ENCODE measurements around the gene SLC16A10.
"Not testable (repeated sequence)": the region's sequence is repeated elsewhere in the genome, so short reads cannot be mapped to it uniquely, and the experiment has no call there.

The SLC16A10 gene

GRCh38 chr6:111185954-111186353 is 98.7 kb downstream of the SLC16A10 start:
- no peak for DNase-seq (ENCODE audit: low read depth in 2 of 2)

DNA sequence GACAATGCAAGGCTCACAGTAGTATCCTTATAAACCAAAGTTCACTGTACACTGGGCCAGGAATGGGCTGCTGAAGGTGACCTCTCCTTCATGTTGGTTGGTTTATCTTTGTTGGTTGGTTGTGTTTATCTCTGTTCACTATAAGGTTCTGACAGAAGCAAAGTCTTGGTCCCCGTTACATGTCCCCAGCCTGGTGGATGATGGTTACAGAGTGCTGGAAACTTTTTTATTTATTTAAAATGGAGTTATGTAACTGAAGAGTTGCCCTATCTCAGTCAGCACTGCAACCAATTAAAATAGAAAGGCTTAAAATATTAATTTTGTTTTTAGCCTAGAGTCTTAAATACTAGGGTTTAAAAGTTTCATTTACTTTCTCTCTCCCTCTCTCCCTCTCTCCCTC is 100.6 kb downstream of the SLC16A10 start:
- DNase-seq (ENCODE audit: low read depth in 2 of 2): no peak

- DNase-seq (ENCODE audit: low read depth in 2 of 2): not testable (repeated sequence)
Observed at GRCh38 chr6:111189666-111190210, 102.4 kb downstream of the SLC16A10 start.

DNA sequence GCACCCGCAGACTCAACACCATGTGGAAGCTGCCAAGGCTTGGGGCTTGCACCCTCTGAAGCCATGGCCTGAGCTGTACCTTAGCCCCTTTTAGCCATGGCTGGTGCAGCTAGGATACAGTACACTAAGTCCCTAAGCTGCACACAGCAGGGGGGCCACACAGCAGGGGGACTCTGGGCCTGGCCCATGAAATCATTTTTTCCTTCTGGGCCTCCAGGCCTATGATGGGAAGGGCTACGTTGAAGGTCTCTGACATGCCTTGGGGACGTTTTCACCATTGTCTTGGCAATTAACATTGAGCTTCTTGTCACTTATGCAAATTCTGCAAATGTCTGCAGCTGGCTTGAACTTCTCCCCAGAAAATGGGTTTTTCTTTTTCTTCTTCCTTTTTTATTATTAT is 103.3 kb downstream of the SLC16A10 start:
- DNase-seq (ENCODE audit: low read depth in 2 of 2): no peak

- not testable (repeated sequence) for DNase-seq (ENCODE audit: low read depth in 2 of 2)
Observed at GRCh38 chr6:111191136-111191535, 103.8 kb downstream of the SLC16A10 start.

- no peak for DNase-seq (ENCODE audit: low read depth in 2 of 2)
Observed at GRCh38 chr6:111192911-111193555, 105.7 kb downstream of the SLC16A10 start.

DNA sequence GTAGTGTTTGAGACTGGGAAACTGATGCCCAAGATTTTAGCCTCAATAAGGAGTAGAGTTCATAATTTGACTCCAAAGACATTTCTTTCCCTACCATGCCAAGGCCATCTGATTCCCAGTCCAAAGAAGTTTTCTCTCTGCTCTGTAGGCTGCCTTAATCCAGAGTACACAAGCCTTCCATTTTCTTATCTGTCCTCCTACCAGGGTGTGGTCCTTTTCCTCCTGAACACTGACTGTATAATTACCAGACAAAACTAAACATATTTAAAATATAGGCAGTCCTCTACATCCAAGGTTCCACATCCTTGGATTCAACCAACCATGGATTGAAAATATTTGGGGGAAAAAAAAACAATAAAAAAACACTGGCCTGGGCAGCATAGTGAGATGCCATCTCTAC is 108.4 kb downstream of the SLC16A10 start:
- DNase-seq (ENCODE audit: low read depth in 2 of 2): no peak

- DNase-seq (ENCODE audit: low read depth in 2 of 2): no peak
Observed at GRCh38 chr6:111198841-111199240, 111.5 kb downstream of the SLC16A10 start.

- no peak for DNase-seq (ENCODE audit: low read depth in 2 of 2)
Observed at GRCh38 chr6:111199935-111200334, 112.6 kb downstream of the SLC16A10 start.

GRCh38 chr6:111200350-111201243 is 113.3 kb downstream of the SLC16A10 start:
- no peak for DNase-seq (ENCODE audit: low read depth in 2 of 2)

- DNase-seq (ENCODE audit: low read depth in 2 of 2): no peak
Observed at GRCh38 chr6:111201244-111201554, 113.9 kb downstream of the SLC16A10 start.

GRCh38 chr6:111201764-111202163 is 114.5 kb downstream of the SLC16A10 start:
- DNase-seq (ENCODE audit: low read depth in 2 of 2): no peak

GRCh38 chr6:111203539-111203938 is 116.2 kb downstream of the SLC16A10 start:
- not testable (repeated sequence) for DNase-seq (ENCODE audit: low read depth in 2 of 2)

- no peak for DNase-seq (ENCODE audit: low read depth in 2 of 2)
Observed at GRCh38 chr6:111204305-111204704, 117.0 kb downstream of the SLC16A10 start.

GRCh38 chr6:111204881-111205280 is 117.6 kb downstream of the SLC16A10 start:
- no peak for DNase-seq (ENCODE audit: low read depth in 2 of 2)

- no peak for DNase-seq (ENCODE audit: low read depth in 2 of 2)
Observed at GRCh38 chr6:111205502-111205901, 118.2 kb downstream of the SLC16A10 start.

GRCh38 chr6:111207141-111207858 is 120.0 kb downstream of the SLC16A10 start:
- DNase-seq (ENCODE audit: low read depth in 2 of 2): no peak

- DNase-seq (ENCODE audit: low read depth in 2 of 2): no peak
Observed at GRCh38 chr6:111208933-111209332, 121.6 kb downstream of the SLC16A10 start.

GRCh38 chr6:111210194-111210728 is 123.0 kb downstream of the SLC16A10 start:
- no peak for DNase-seq (ENCODE audit: low read depth in 2 of 2)

DNA sequence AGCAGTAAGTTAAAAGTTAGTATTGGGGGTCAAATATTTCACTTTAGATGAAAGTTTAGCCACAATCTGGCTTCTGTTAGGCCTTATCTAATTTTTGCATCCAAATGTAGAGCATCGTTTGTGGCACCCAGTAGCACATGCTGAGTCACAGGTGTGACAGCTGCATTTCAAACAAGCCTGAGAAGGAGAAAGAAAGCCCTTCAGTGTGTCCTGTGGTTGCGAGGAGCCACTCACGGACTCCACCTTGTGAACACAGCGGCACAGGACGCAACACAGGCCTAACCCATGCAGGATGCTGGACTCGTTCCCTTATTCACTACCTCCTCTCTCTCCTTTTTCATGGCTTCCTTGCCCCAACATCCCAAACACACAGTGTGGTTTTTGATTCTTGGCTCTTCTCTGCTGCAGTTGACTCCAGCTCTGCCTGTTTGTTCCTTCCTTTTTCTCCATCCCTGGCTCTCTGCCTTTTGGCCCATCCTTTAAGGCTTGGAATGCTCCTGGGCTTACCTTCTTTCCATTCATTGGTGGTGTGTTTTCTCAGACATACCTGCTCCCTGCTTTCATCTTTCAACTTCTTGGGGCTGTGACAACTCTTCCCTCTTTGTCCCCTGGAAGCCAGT is 124.2 kb downstream of the SLC16A10 start:
- DNase-seq (ENCODE audit: low read depth in 2 of 2): no peak

DNA sequence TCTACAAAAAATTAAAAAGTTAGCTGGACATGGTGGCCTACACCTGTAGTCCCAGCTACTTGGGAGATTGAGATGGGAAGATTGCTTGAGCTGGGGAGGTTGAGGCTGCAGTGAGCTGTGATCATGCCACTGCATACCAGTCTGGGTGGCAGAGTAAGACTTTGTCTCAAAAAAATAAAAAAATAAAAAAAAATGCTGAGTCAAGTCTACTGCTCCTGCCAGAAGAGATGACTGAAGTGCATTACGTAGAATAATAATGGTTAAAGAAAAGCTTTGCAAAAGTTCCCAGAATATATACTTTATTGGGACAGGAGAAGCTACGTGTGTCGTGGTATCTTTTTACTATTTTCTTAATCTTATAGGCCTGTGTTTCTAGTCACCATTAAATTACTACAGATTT is 125.3 kb downstream of the SLC16A10 start:
- DNase-seq (ENCODE audit: low read depth in 2 of 2): no peak

GRCh38 chr6:111215131-111215530 is 127.8 kb downstream of the SLC16A10 start:
- DNase-seq (ENCODE audit: low read depth in 2 of 2): no peak

Measured in stimulated activated CD8-positive, alpha-beta memory T cell treated with anti-CD3 and anti-CD28 coated beads, Interleukin-7, amount 100 ng/mL, for 1 hour (primary cell).